H1 (cell line): ENCODE data around the gene IQSEC3.
A peak's percentile ranks its signal among the peaks of the same experiment; 100 is the strongest.

ENCODE experiments used
- CREB1 ChIP-seq: IDR thresholded peaks from 2 replicates; pipeline ENCODE4 v1.6.1; 2012; ENCODE audit warnings: inconsistent platforms
- CTCF ChIP-seq, 3 experiments: IDR thresholded peaks; 1 replicate in 2 of 3; 2 replicates in 1 of 3; pipeline versions ENCODE4 v1.5.1 to v1.6.1; 2011; ENCODE audit warnings: low read length in 3 of 3, mild to moderate bottlenecking in 3 of 3, inconsistent platforms in 2 of 3, low read depth in 1 of 3, moderate library complexity in 1 of 3; ENCODE audit not compliant: insufficient read depth in 1 of 3; ENCODE audit errors: control extremely low read depth in 1 of 3
- E2F6 ChIP-seq: IDR thresholded peaks from 2 replicates; pipeline ENCODE4 v1.6.1; 2012; ENCODE audit warnings: inconsistent platforms
- EGR1 ChIP-seq: IDR thresholded peaks from 2 replicates; pipeline ENCODE4 v1.6.1; 2011; ENCODE audit warnings: low read depth, low read length, borderline replicate concordance
- MAFK ChIP-seq: IDR thresholded peaks from 2 replicates; pipeline ENCODE4 v1.6.1; 2012; ENCODE audit warnings: low read depth, mild to moderate bottlenecking, improper control_type of control experiment, low read length
- POLR2A ChIP-seq, 2 experiments: IDR thresholded peaks; 1 replicate in 1 of 2; 2 replicates in 1 of 2; pipeline ENCODE4 v1.6.1; 2011; ENCODE audit warnings: low read depth in 2 of 2, low read length in 2 of 2, mild to moderate bottlenecking in 2 of 2; ENCODE audit errors: control extremely low read depth in 1 of 2
- POLR2AphosphoS5 ChIP-seq: IDR thresholded peaks from 2 replicates; pipeline ENCODE4 v1.6.1; 2011; ENCODE audit warnings: low read depth, low read length
- RAD21 ChIP-seq, 2 experiments: IDR thresholded peaks in 1 of 2; conservative IDR thresholded peaks in 1 of 2; 2 replicates each; pipeline ENCODE4 v1.6.1; 2011; ENCODE audit warnings: low read depth in 2 of 2, low read length in 2 of 2, improper control_type of control experiment in 1 of 2, inconsistent platforms in 1 of 2, mild to moderate bottlenecking in 1 of 2, moderate library complexity in 1 of 2
- SUZ12 ChIP-seq: fragments of 200-600 bp; sonication (generic); IDR thresholded peaks from 2 replicates; pipeline ENCODE4 v1.6.1; 2012; ENCODE audit warnings: mild to moderate bottlenecking, inconsistent platforms, low read length, moderate library complexity, mixed read lengths
- TAF1 ChIP-seq: IDR thresholded peaks from 2 replicates; pipeline ENCODE4 v1.6.1; 2011; ENCODE audit warnings: mild to moderate bottlenecking, low read depth, low read length
- TCF12 ChIP-seq: IDR thresholded peaks from 2 replicates; pipeline ENCODE4 v1.6.1; 2011; ENCODE audit warnings: low read depth, mild to moderate bottlenecking, low read length
- ZNF274 ChIP-seq: IDR thresholded peaks from 2 replicates; pipeline ENCODE4 v1.7.0; 2012; ENCODE audit warnings: low read length, borderline replicate concordance; ENCODE audit errors: extremely low read depth

GRCh38 chr12:139585-139984 is 73.0 kb downstream of the IQSEC3 start:
- TF ChIP-seq CTCF (IDR thresholded peaks at IDR 0.05; ENCODE audit: control extremely low read depth in 1 of 3, insufficient read depth in 1 of 3, low read depth in 1 of 3, low read length in 3 of 3) (no peak), POLR2A (IDR thresholded peaks at IDR 0.05; ENCODE audit: control extremely low read depth in 1 of 2, low read depth in 2 of 2, low read length in 2 of 2) (no peak), ZNF274 (no peak), E2F6 (no peak), TAF1 (no peak), POLR2AphosphoS5 (no peak), MAFK (no peak), CREB1 (no peak), RAD21 (IDR thresholded peaks at IDR 0.05 in 1 of 2, conservative IDR thresholded peaks at IDR 0.05 in 1 of 2; ENCODE audit: low read depth in 2 of 2, low read length in 2 of 2) (no peak), EGR1 (no peak), TCF12 (no peak), SUZ12 (0 out of 2 replicates have a peak, but pooled peaks have one; percentile 23)
